Activated CD4-positive, alpha-beta T cell treated with anti-CD3 and anti-CD28 coated beads, Interleukin-2, amount 50 U/mL, for 4 hours (primary cell): Measurements from ENCODE around the gene PTPRB.

ENCODE experiments used
- DNase-seq, 2 experiments: peaks; one replicate each; pipeline ENCODE4 v3.0.0-alpha.2; 2020

PTPRB gene

DNA sequence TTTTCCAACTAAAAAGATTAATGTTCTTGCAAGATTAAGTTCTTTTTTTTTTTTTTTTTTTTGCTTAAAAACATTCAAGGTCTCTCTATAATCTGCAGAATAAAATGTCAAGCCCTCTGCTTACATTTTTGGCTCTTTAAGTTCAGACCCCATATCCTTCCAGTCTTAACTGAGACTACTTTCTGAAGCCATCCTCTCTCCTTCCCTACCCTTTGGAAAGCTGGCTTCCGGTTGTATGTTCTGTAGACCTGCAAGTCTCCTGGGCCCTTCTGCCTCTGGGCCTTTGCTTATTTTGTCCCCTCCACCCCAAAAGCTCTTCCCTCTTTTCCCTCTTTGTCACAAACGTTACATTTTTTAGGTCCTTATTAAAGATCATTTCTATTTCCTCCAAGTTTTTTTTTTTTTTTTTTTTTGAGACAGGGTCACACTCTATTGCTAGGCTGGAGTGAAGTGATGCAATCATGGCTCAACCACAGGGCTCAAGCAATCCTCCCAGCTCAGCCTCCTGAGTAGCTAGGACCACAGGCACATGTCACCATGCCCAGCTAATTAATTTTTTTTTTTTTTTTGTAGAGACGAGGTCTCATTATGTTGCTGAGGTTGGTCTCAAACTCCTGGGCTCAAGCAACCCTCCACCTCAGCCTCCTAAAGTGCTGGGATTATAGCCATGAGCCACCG is 46.5 kb downstream of the PTPRB start:
- no peak for DNase-seq

- peak; percentile 17 to 26 for DNase-seq
Measured at GRCh38 chr12:70590051-70590450, 47.2 kb downstream of the PTPRB start.

DNA sequence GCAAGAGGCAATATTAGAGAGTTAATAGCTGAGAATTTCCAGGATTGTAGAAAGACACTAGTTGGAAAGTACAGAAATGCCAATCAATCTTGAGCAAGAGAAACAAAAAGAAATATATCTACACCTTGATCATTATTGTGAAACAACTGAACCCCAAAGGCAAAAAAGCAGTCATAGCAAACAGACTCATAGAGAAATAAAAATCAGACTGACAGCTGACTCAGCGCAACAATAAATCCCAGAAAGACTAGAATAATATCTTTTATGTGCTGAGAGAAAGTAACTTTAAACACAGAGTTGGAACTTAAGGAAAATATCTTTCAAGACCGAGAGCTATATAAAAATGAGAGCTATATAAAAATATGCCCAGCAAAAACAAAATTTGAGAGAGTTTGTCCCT is 52.9 kb downstream of the PTPRB start:
- DNase-seq, result no peak

- DNase-seq, result no peak
Measured at GRCh38 chr12:70583251-70583650, 54.0 kb downstream of the PTPRB start.

GRCh38 chr12:70581208-70581607 is 56.0 kb downstream of the PTPRB start:
- no peak for DNase-seq

GRCh38 chr12:70577283-70577634 is 60.0 kb downstream of the PTPRB start:
- DNase-seq, result no peak

- no peak for DNase-seq
Measured at GRCh38 chr12:70576341-70577282, 60.6 kb downstream of the PTPRB start.

GRCh38 chr12:70571705-70572268 is 65.4 kb downstream of the PTPRB start:
- no peak for DNase-seq

GRCh38 chr12:70571029-70571428 is 66.2 kb downstream of the PTPRB start:
- no peak for DNase-seq

DNA sequence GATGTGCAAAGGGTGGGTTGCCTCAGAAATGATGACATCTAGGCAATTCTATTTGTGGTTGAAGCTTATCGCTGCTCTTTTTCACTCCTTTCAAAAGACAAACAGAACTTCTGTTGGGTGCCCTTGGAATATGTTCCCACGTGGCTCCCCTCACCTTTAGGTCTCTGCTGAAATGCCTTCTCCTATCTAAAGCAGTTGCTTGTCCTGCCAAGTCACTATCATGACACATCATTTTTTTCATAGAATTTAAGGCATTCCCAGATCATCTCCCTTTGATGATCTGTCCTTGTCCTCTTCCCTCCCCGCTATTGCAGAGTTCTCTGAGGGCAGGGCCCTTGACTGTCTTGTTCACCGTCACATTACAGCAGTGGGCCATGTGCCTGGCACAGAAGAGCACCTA is 75.7 kb downstream of the PTPRB start:
- DNase-seq, result no peak

- DNase-seq, result no peak
Measured at GRCh38 chr12:70560671-70561070, 76.6 kb downstream of the PTPRB start.

DNA sequence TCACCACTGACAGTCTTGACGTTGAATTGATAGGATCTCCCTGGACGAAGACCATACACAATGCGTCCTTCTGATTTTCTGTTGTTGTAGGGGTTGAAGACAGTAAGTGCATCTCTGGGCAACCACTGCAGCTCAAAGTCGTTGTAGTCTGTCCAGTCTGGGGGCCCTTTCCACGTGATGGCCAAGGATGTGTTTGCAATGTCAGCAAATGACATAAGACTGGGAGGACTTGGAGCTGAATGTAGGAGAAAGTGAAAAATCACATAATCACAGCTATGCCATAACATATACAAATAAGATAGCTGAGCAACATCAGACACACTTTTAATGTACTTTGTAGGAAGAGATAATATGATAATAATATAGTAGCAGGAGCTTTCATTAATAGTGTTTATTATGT is 77.8 kb downstream of the PTPRB start:
- DNase-seq, result no peak

DNA sequence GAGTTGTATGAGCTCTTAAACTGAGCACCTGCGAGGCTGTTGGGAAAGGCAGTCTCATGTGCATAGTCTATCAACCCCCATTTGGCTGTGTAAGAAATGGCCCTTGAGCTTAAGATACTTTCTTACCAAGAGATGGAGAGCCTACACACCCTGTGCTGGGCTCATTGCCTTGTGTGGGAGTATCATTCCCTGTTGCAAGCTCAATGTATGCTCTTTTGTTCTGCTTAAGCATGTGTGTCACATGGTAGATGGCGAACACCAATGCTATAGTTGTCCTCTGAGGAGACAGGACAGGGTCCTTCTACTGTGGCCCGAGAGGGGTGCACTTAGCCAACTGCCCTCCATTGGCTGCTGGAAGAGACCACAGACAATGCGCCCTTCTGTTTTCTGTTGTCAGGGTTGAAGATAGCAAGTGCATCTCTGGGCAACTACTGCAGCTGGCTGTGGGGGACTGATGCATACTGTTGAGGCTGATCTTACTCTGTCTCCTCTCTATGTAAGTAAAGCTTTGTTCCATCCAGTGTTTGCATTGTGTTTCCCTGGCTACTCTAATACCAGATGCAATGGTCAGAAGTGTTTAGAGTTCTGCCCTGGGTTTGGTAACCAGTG is 79.5 kb downstream of the PTPRB start:
- DNase-seq, result no peak

GRCh38 chr12:70556179-70556869 is 80.9 kb downstream of the PTPRB start:
- DNase-seq, result no peak

GRCh38 chr12:70555081-70555480 is 82.1 kb downstream of the PTPRB start:
- no peak for DNase-seq

DNA sequence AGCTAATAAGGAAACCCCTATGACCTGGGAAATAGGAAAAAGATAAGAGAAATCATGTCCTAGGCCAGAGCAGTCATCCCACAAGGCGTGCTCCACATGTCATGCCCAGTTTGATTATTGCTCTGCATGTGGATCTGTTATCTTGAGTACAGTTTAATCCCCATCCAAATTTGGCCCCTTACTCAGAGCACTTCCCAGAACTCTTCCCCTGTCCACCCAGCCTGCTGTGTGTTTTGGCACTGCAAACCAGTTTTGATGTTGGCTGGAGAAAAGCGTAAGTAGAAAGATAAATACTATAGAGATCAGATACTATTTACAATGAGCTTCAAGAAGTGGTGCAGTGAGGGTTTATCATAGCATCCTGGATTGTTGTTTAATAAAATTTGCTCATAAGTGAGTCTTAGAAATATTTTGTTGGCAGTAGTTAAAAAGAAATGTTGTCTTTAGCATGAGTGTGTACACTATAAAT is 83.8 kb downstream of the PTPRB start:
- no peak for DNase-seq

DNA sequence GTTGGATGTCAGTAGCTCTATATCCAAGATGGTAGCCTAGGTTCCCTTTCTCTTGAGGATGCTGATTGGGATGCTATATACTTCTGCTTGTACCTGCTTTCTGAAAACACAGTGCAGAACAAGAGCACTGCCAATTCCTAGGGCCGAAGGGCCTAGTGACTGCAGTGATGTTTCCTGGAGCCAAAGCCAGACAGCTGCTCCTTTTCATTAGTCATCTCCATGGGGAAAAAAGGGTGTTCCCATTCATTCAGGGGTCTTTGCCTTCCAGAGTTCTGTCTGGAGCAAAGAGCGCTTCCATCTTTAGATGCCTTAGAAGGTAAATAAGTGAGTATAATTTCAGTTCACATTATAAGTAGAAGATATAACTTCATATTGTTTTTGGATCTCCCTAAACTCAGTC is 85.5 kb downstream of the PTPRB start:
- no peak for DNase-seq

GRCh38 chr12:70550180-70550577 is 87.0 kb downstream of the PTPRB start:
- no peak for DNase-seq

DNA sequence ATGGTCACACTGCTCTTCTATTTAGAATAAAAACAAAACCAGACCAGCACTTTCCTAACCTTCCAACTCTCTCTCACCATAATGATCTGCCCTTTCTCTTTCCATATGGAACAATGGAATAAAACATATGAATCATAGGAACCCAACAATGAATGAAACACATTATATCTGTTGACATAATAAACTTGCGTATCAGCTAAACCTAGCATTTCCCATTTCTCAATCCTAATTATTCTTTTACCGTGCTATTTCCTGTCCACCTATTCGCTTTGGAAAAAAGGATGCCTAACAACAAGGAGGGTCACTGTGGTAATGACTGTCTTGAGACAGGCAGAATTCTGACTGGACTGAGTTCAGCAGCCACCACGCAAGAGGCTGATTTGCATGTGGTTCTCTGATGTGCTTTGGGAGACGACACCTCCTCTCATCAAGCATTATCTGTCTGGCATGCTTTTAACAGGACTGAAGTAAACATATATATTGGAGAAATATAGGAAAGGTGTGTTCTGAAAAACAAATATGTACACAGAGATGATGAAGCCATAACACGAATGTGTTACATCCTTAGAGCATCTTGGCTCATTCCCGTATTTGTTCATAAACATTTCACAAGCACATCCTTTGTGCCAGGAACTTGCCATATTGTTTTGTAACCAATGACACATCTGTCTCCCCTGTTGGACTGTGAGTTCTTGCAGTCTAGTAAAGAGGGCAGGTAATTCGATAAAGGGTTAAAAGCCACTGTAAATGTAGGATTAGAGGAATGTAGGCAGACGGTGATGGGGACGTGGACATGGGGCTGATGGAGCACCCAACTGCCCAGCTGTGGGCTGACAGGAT is 87.7 kb downstream of the PTPRB start:
- no peak for DNase-seq

GRCh38 chr12:70543444-70543843 is 93.8 kb downstream of the PTPRB start:
- no peak for DNase-seq

DNA sequence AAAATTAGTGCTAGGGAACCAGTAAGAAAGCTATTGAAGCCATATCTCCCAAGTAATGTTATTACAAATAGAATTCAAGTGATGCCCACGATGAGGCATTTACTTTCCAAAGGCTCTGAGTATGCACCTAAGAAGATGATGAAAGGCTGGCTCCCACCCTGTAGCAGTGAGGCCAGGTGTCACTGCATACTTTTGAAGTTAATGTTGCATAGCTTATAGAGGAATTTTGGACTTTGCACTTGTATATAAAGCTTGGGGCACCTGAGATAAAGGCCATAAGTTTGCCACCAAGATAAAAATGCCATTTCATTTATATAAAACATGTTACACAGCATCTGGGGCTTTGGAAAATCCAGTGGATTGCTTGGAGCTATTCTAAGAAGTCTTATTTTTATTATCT is 96.2 kb downstream of the PTPRB start:
- DNase-seq, result no peak

DNA sequence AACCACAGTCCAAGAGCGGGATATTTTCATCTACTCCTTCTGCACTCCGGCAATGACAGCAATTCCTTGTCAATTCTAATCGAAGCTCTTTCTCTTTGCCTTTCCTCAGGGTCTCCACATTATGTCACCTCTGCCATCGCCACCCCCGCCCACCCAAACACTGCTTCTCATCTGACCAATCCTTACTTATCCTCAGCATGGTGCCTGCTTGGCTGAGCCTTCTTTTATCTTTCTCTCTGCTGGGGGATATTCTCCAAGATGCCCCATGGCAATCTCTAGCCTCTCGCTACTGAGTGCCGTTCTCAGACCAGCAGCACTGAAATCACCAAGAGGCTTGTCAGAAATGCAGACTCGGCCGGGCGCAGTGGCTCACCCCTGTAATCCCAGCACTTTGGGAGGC is 100.6 kb downstream of the PTPRB start:
- no peak for DNase-seq
